ENCODE data around the gene YWHAH.
A peak's percentile ranks its signal among the peaks of the same experiment; 100 is the strongest.

YWHAH gene

GRCh38 chr22:31954535-31955523 lies 10.5 kb downstream of the YWHAH start (continued):
- TF ChIP-seq REST (tag by site-specific recombination; IDR thresholded peaks at IDR 0.05) (no peak), ZNF658 (tag by site-specific recombination; IDR thresholded peaks at IDR 0.05) (no peak), ZNF629 (tag by site-specific recombination; IDR thresholded peaks at IDR 0.05) (peak; percentile 42; the same call in 1 of the 2 replicates), ZNF394 (tag by site-specific recombination; IDR thresholded peaks at IDR 0.05; ENCODE audit: borderline replicate concordance) (no peak)
- TF ChIP-seq, protein P1, sequence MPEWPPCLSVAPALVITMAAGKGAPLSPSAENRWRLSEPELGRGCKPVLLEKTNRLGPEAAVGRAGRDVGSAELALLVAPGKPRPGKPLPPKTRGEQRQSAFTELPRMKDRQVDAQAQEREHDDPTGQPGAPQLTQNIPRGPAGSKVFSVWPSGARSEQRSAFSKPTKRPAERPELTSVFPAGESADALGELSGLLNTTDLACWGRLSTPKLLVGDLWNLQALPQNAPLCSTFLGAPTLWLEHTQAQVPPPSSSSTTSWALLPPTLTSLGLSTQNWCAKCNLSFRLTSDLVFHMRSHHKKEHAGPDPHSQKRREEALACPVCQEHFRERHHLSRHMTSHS (tag by site-specific recombination; IDR thresholded peaks at IDR 0.05), result no peak

DNA sequence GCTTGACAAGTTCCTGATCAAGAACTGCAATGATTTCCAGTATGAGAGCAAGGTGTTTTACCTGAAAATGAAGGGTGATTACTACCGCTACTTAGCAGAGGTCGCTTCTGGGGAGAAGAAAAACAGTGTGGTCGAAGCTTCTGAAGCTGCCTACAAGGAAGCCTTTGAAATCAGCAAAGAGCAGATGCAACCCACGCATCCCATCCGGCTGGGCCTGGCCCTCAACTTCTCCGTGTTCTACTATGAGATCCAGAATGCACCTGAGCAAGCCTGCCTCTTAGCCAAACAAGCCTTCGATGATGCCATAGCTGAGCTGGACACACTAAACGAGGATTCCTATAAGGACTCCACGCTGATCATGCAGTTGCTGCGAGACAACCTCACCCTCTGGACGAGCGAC lies 12.0 kb downstream of the YWHAH start:
- ChIA-PET CTCF (interaction anchor here (0.9 to 6.5 kb wide), 5 partner anchors 9 to 337 kb away, joined by 3 to 50 read pairs (median 7); no protein-coding TSS in a partner anchor), POLR2A (interaction anchor here (0.9 kb wide), 1 partner anchor 99 kb away, joined by 3 read pairs; no protein-coding TSS in a partner anchor)
- H3K36me3 ChIP-seq (ENCODE audit: control insufficient read depth in 2 of 2, insufficient read depth in 1 of 2, low read length in 2 of 2), result peaks cover 6 to 44% of the 10 kb centered on the region in 2 experiments; a peak in 2 of 3 replicates
- H3K27ac ChIP-seq (ENCODE audit: extremely low read depth, low read depth, low read length), result no peak overlapping the region
- H3K9me3 ChIP-seq (ENCODE audit: control insufficient read depth, insufficient read depth, low read depth, low read length), result no peaks in the 10 kb centered on the region
- no peaks in the 10 kb centered on the region; the same call in none of the 2 replicates for H3K4me1 ChIP-seq (ENCODE audit: control insufficient read depth, insufficient read depth, low read length)
- TF ChIP-seq ZNF292 (tag by site-specific recombination; IDR thresholded peaks at IDR 0.05; ENCODE audit: borderline replicate concordance, low read depth), result no peak
- no peak for TF ChIP-seq SETDB1 (IDR thresholded peaks at IDR 0.05; ENCODE audit: insufficient read length, low read length)
- TF ChIP-seq, protein P2, sequence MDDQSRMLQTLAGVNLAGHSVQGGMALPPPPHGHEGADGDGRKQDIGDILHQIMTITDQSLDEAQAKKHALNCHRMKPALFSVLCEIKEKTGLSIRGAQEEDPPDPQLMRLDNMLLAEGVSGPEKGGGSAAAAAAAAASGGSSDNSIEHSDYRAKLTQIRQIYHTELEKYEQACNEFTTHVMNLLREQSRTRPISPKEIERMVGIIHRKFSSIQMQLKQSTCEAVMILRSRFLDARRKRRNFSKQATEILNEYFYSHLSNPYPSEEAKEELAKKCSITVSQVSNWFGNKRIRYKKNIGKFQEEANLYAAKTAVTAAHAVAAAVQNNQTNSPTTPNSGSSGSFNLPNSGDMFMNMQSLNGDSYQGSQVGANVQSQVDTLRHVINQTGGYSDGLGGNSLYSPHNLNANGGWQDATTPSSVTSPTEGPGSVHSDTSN (CRISPR knock-in tag; IDR thresholded peaks at IDR 0.05), result no peak
- TF ChIP-seq, protein P3, sequence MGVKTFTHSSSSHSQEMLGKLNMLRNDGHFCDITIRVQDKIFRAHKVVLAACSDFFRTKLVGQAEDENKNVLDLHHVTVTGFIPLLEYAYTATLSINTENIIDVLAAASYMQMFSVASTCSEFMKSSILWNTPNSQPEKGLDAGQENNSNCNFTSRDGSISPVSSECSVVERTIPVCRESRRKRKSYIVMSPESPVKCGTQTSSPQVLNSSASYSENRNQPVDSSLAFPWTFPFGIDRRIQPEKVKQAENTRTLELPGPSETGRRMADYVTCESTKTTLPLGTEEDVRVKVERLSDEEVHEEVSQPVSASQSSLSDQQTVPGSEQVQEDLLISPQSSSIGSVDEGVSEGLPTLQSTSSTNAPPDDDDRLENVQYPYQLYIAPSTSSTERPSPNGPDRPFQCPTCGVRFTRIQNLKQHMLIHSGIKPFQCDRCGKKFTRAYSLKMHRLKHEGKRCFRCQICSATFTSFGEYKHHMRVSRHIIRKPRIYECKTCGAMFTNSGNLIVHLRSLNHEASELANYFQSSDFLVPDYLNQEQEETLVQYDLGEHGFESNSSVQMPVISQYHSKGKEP (tag by site-specific recombination; IDR thresholded peaks at IDR 0.05), result no peak
- no peak for TF ChIP-seq ZNF48 (tag by site-specific recombination; IDR thresholded peaks at IDR 0.05)
- no peak for TF ChIP-seq ZNF654 (tag by site-specific recombination; IDR thresholded peaks at IDR 0.05; ENCODE audit: low read depth)
- TF ChIP-seq ZNF266 (tag by site-specific recombination; IDR thresholded peaks at IDR 0.05; ENCODE audit: low read depth), result no peak
- no peak for TF ChIP-seq ZNF169 (tag by site-specific recombination; IDR thresholded peaks at IDR 0.05)
- TF ChIP-seq, protein P4, sequence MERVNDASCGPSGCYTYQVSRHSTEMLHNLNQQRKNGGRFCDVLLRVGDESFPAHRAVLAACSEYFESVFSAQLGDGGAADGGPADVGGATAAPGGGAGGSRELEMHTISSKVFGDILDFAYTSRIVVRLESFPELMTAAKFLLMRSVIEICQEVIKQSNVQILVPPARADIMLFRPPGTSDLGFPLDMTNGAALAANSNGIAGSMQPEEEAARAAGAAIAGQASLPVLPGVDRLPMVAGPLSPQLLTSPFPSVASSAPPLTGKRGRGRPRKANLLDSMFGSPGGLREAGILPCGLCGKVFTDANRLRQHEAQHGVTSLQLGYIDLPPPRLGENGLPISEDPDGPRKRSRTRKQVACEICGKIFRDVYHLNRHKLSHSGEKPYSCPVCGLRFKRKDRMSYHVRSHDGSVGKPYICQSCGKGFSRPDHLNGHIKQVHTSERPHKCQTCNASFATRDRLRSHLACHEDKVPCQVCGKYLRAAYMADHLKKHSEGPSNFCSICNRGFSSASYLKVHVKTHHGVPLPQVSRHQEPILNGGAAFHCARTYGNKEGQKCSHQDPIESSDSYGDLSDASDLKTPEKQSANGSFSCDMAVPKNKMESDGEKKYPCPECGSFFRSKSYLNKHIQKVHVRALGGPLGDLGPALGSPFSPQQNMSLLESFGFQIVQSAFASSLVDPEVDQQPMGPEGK (tag by site-specific recombination; IDR thresholded peaks at IDR 0.05), result no peak
- no peak for TF ChIP-seq MZF1 (tag by site-specific recombination; IDR thresholded peaks at IDR 0.05; ENCODE audit: borderline replicate concordance)
- no peak for TF ChIP-seq ELK4 (IDR thresholded peaks at IDR 0.05; ENCODE audit: borderline replicate concordance, low read depth, low read length)
- TF ChIP-seq ZBTB21 (tag by site-specific recombination; IDR thresholded peaks at IDR 0.05), result no peak
- TF ChIP-seq ZNF558 (tag by site-specific recombination; IDR thresholded peaks at IDR 0.05), result no peak
- no peak for TF ChIP-seq ZNF571 (tag by site-specific recombination; IDR thresholded peaks at IDR 0.05)
- no peak for TF ChIP-seq BCL6B (tag by site-specific recombination; IDR thresholded peaks at IDR 0.05)
- TF ChIP-seq ZNF404 (tag by site-specific recombination; IDR thresholded peaks at IDR 0.05), result no peak
- TF ChIP-seq ZNF585B (tag by site-specific recombination; IDR thresholded peaks at IDR 0.05), result no peak
- no peak for TF ChIP-seq ZNF664 (tag by site-specific recombination; IDR thresholded peaks at IDR 0.05)
- H3K4me3 ChIP-seq (ENCODE audit: low read depth, low read length), result no peak overlapping the region

All from HEK293 (cell line).